HG02610 (cell line): ENCODE results near the gene CNTNAP2.

ENCODE experiments used
- ATAC-seq: cut with Tn5 transposase; IDR thresholded peaks from one replicate; pipeline ENCODE4 v1.9.1; 2021; ENCODE audit warnings: mild to moderate bottlenecking, moderate library complexity; ENCODE audit not compliant: unreplicated experiment

The CNTNAP2 gene

GRCh38 chr7:147183276-147183675 is 1066.7 kb downstream of the CNTNAP2 start:
- ATAC-seq = no peak

- ATAC-seq = no peak
Observed at GRCh38 chr7:147188467-147188866, 1071.9 kb downstream of the CNTNAP2 start.

GRCh38 chr7:147193476-147193875 is 1076.9 kb downstream of the CNTNAP2 start:
- ATAC-seq = no peak

- ATAC-seq = no peak
Observed at GRCh38 chr7:147196481-147196880, 1079.9 kb downstream of the CNTNAP2 start.

- no peak for ATAC-seq
Observed at GRCh38 chr7:147197006-147197405, 1080.4 kb downstream of the CNTNAP2 start.

- no peak for ATAC-seq
Observed at GRCh38 chr7:147199868-147200267, 1083.3 kb downstream of the CNTNAP2 start.

GRCh38 chr7:147207988-147208387 is 1091.4 kb downstream of the CNTNAP2 start:
- no peak for ATAC-seq

- no peak for ATAC-seq
Observed at GRCh38 chr7:147231275-147231674, 1114.7 kb downstream of the CNTNAP2 start.

GRCh38 chr7:147235645-147236382 is 1119.2 kb downstream of the CNTNAP2 start:
- no peak for ATAC-seq

- no peak for ATAC-seq
Observed at GRCh38 chr7:147240468-147240867, 1123.9 kb downstream of the CNTNAP2 start.

GRCh38 chr7:147245274-147245673 is 1128.7 kb downstream of the CNTNAP2 start:
- peak; percentile 91 for ATAC-seq

GRCh38 chr7:147249956-147250355 is 1133.4 kb downstream of the CNTNAP2 start:
- ATAC-seq = no peak

- no peak for ATAC-seq
Observed at GRCh38 chr7:147251751-147252325, 1135.2 kb downstream of the CNTNAP2 start.

- ATAC-seq = no peak
Observed at GRCh38 chr7:147261693-147262092, 1145.1 kb downstream of the CNTNAP2 start.

- ATAC-seq = no peak
Observed at GRCh38 chr7:147265528-147265927, 1148.9 kb downstream of the CNTNAP2 start.

- ATAC-seq = no peak
Observed at GRCh38 chr7:147276106-147276505, 1159.5 kb downstream of the CNTNAP2 start.

GRCh38 chr7:147276783-147277370 is 1160.3 kb downstream of the CNTNAP2 start:
- no peak for ATAC-seq

GRCh38 chr7:147279514-147279913 is 1162.9 kb downstream of the CNTNAP2 start:
- ATAC-seq = no peak

GRCh38 chr7:147279964-147280374 is 1163.4 kb downstream of the CNTNAP2 start:
- ATAC-seq = no peak

GRCh38 chr7:147282204-147282603 is 1165.6 kb downstream of the CNTNAP2 start:
- no peak for ATAC-seq

- ATAC-seq = no peak
Observed at GRCh38 chr7:147296201-147296600, 1179.6 kb downstream of the CNTNAP2 start.

- no peak for ATAC-seq
Observed at GRCh38 chr7:147296986-147297385, 1180.4 kb downstream of the CNTNAP2 start.
